Ovary (tissue), 3 donors: ENCODE results near the gene BTNL2.

Experiments
- EP300 ChIP-seq: sonication (generic); formaldehyde crosslinking; IDR thresholded peaks from one replicate; pipeline ENCODE4 v1.6.1; 2017; ENCODE audit warnings: antibody characterized with exemption
- TF ChIP-seq, protein P1 (sequence below), 3 donors: fragments of 450-650 bp in 2 of 3; fragments of 200-600 bp in 1 of 3; IDR thresholded peaks; one replicate each; pipeline versions ENCODE4 v1.5.1 to v1.8.0; 2016 to 2022; ENCODE audit warnings: antibody characterized with exemption in 3 of 3, mild to moderate bottlenecking in 1 of 3
- donor health status: DM: no; HTN: no; CAD: no.

DNA sequence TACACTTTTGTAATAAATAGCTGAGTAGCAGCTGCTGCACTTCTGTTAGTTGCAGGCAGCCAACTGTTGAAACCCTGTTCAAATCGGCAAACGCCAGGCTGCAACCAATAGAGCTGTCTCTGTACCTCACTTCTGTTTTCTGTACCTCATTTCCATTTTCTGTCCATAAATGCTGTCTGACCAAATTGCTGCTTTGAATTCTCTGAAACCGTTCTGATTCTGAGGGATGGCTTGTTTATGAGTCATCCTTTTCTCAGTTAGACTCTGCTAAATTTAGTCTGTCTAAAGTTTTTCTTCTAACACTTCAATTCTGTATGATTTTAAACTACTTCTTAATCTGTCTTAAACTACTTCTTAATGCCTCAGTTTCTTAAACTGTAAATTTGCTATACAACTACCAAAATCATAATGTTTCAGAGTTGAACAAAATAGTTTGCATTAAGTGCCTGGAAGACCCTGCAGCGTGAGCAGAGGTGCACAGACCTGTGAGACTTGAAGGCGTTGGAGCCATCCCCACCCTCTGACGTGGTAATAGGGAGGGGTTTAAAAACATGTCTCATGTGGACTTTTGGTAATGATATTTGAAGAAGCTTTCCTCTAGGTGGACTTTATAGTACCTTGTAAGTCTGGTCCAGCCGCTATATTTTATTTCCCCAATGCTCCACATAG is 9.6 kb downstream of the BTNL2 start:
- TF ChIP-seq, protein P1, sequence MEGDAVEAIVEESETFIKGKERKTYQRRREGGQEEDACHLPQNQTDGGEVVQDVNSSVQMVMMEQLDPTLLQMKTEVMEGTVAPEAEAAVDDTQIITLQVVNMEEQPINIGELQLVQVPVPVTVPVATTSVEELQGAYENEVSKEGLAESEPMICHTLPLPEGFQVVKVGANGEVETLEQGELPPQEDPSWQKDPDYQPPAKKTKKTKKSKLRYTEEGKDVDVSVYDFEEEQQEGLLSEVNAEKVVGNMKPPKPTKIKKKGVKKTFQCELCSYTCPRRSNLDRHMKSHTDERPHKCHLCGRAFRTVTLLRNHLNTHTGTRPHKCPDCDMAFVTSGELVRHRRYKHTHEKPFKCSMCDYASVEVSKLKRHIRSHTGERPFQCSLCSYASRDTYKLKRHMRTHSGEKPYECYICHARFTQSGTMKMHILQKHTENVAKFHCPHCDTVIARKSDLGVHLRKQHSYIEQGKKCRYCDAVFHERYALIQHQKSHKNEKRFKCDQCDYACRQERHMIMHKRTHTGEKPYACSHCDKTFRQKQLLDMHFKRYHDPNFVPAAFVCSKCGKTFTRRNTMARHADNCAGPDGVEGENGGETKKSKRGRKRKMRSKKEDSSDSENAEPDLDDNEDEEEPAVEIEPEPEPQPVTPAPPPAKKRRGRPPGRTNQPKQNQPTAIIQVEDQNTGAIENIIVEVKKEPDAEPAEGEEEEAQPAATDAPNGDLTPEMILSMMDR (IDR thresholded peaks at IDR 0.05), result no peak
- TF ChIP-seq EP300, result no peak
